ENCODE measurements around the gene SCAMP3.
A peak's percentile ranks its signal among the peaks of the same experiment; 100 is the strongest.
"Not testable (repeated sequence)": the region's sequence is repeated elsewhere in the genome, so short reads cannot be mapped to it uniquely, and the experiment has no call there.

SCAMP3 gene

GRCh38 chr1:155241069-155241679, 21.0 kb downstream of the SCAMP3 start:
- Histone ChIP-seq H3K4me3 (peak overlapping the region; percentile 11 to 39 (median 30)), H3K27ac (peak overlapping the region in 13 of 21 experiments; percentile 0 to 72 (median 57))

- Histone ChIP-seq H3K27ac (no peak overlapping the region), H3K4me3 (no peak overlapping the region)
These were observed 25.7 kb downstream of the SCAMP3 start for GRCh38 chr1:155236451-155236850.

GRCh38 chr1:155235375-155235774, 26.8 kb downstream of the SCAMP3 start:
- H3K4me3 ChIP-seq, H3K27ac ChIP-seq: not testable (repeated sequence)

GRCh38 chr1:155233502-155233901, 28.7 kb downstream of the SCAMP3 start:
- H3K4me3 ChIP-seq, H3K27ac ChIP-seq: not testable (repeated sequence)

GRCh38 chr1:155232001-155232978, 29.9 kb downstream of the SCAMP3 start:
- peak overlapping the region in 7 of 21 experiments; percentile 10 to 69 (median 39) for H3K27ac ChIP-seq
- not testable (repeated sequence) for H3K4me3 ChIP-seq

- H3K27ac ChIP-seq, H3K4me3 ChIP-seq: not testable (repeated sequence)
These were observed 30.9 kb downstream of the SCAMP3 start for GRCh38 chr1:155231302-155231701.

GRCh38 chr1:155228096-155228427, 34.1 kb downstream of the SCAMP3 start:
- Histone ChIP-seq H3K4me3 (peak overlapping the region; percentile 42 to 64 (median 59)), H3K27ac (peak overlapping the region in 20 of 21 experiments; percentile 61 to 92 (median 86))

GRCh38 chr1:155227261-155228095, 34.7 kb downstream of the SCAMP3 start:
- Histone ChIP-seq H3K27ac (peak overlapping the region; percentile 37 to 92 (median 86)), H3K4me3 (peak overlapping the region; percentile 42 to 64 (median 59))

- Histone ChIP-seq H3K27ac (peak overlapping the region in 20 of 21 experiments; percentile 36 to 92 (median 84)), H3K4me3 (peak overlapping the region; percentile 42 to 64 (median 59))
These were observed 35.3 kb downstream of the SCAMP3 start for GRCh38 chr1:155226910-155227260.

- Histone ChIP-seq H3K27ac (peak overlapping the region in 20 of 21 experiments; percentile 36 to 92 (median 84)), H3K4me3 (peak overlapping the region; percentile 42 to 64 (median 59))
These were observed 35.8 kb downstream of the SCAMP3 start for GRCh38 chr1:155226188-155226909.

- peak overlapping the region in 8 of 21 experiments; percentile 8 to 92 (median 58) for H3K27ac ChIP-seq
- not testable (repeated sequence) for H3K4me3 ChIP-seq
These were observed 36.8 kb downstream of the SCAMP3 start for GRCh38 chr1:155225404-155225759.

- H3K27ac ChIP-seq: no peak overlapping the region
- no peak overlapping the region for H3K4me3 ChIP-seq
These were observed 39.1 kb downstream of the SCAMP3 start for GRCh38 chr1:155223047-155223446.

- not testable (repeated sequence) for H3K4me3 ChIP-seq
- peak overlapping the region in 3 of 21 experiments; percentile 30 to 50 (median 39) for H3K27ac ChIP-seq
These were observed 41.8 kb downstream of the SCAMP3 start for GRCh38 chr1:155220211-155220965.

GRCh38 chr1:155219592-155220031, 42.5 kb downstream of the SCAMP3 start:
- H3K27ac ChIP-seq: peak overlapping the region in 6 of 21 experiments; percentile 26 to 65 (median 34)
- H3K4me3 ChIP-seq: no peak overlapping the region

GRCh38 chr1:155218854-155219591, 43.1 kb downstream of the SCAMP3 start:
- Histone ChIP-seq H3K27ac (peak overlapping the region in 8 of 21 experiments; percentile 4 to 65 (median 27)), H3K4me3 (no peak overlapping the region)

- not testable (repeated sequence) for H3K27ac ChIP-seq, H3K4me3 ChIP-seq
These were observed 47.5 kb downstream of the SCAMP3 start for GRCh38 chr1:155214702-155215101.

GRCh38 chr1:155212051-155212440, 50.1 kb downstream of the SCAMP3 start:
- H3K27ac ChIP-seq, H3K4me3 ChIP-seq: not testable (repeated sequence)

Measured in skin epidermis (tissue), 12 donors.